Neural progenitor cell (in vitro differentiated cells): ENCODE measurements around the gene PEAK3.

Experiments
- CTCF ChIP-seq: fragments of 200-600 bp; sonication (generic); IDR thresholded peaks from 2 replicates; pipeline ENCODE4 v1.5.1; 2017; ENCODE audit warnings: antibody characterized with exemption, mild to moderate bottlenecking
- EZH2phosphoT487 ChIP-seq: fragments of 200-600 bp; sonication (generic); IDR thresholded peaks from 2 replicates; pipeline ENCODE4 v1.6.1; 2017; ENCODE audit warnings: antibody characterized with exemption

- TF ChIP-seq CTCF (no peak), EZH2phosphoT487 (no peak)
Measured at GRCh38 chr19:2312820-2313501, 31.0 kb upstream of the PEAK3 start.
